Measurements from ENCODE around the gene ETV3.
"Not testable (repeated sequence)": the region's sequence is repeated elsewhere in the genome, so short reads cannot be mapped to it uniquely, and the experiment has no call there.

The ETV3 gene

DNA sequence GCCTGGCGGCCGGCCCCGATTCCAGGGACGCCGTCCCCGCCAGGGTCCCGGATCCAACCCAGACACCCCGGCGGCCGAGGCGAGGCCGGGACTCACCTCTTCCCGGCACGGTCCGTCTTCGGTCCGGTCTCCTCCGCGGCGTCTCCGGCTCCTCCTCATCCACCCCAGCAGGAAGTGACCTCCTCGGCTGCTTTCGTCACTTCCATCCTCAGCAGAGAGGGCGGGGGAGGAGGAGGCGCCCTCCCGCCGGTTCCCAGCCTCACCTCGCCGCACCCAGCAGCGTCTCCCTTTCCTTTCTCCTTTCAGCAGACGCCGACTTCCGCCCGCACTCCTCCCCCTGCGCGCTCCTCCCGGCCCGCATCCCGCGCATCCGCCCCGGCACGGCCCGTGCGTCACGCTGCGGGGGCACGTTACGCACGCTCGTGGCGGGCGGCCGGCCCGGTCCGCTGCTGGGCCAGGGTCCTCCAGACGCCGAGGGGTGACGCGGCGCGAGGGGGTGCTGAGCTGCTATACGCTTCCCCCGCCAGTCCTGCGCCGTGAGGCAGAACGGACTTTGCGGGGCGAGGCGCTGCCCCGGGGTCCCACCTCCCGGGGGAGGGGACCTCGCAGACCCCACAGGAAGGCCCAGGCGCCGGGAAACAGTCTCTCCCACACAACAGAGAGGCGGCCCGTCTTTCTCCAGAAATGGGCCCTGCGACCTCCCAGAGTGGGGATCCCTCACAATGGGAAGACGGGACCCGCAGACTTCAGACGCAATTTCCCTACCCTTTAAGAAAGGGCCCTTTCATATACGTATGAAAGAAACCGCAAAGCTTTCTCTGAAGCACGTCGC lies at the start of gene ETV3:
Gene ETV3 (minus strand): TSS at position 176 of the 832 bp plus-strand sequence. CDS start 2,043 bp downstream, outside the sequence.
- no peak for TF ChIP-seq ZFX (IDR thresholded peaks at IDR 0.05; ENCODE audit: borderline replicate concordance)
- no peak for TF ChIP-seq CTCF (IDR thresholded peaks at IDR 0.05)

GRCh38 chr1:157186281-157186992 lies 48.2 kb upstream of the ETV3 start:
- no peak for TF ChIP-seq CTCF (IDR thresholded peaks at IDR 0.05)
- no peak for TF ChIP-seq ZFX (IDR thresholded peaks at IDR 0.05; ENCODE audit: borderline replicate concordance)
- no peak overlapping the region for H3K27ac ChIP-seq

More for the DNA sequence above, at the start of gene ETV3:
- peak within 1 kb of the TSS; percentile 85 for H3K27ac ChIP-seq

- no peak overlapping the region for H3K27ac ChIP-seq
- TF ChIP-seq ZFX (IDR thresholded peaks at IDR 0.05; ENCODE audit: borderline replicate concordance) (no peak), CTCF (IDR thresholded peaks at IDR 0.05) (no peak)
These were observed 45.7 kb upstream of the ETV3 start for GRCh38 chr1:157183870-157184269.

GRCh38 chr1:157182371-157182770 lies 44.2 kb upstream of the ETV3 start:
- not testable (repeated sequence) for H3K27ac ChIP-seq

DNA sequence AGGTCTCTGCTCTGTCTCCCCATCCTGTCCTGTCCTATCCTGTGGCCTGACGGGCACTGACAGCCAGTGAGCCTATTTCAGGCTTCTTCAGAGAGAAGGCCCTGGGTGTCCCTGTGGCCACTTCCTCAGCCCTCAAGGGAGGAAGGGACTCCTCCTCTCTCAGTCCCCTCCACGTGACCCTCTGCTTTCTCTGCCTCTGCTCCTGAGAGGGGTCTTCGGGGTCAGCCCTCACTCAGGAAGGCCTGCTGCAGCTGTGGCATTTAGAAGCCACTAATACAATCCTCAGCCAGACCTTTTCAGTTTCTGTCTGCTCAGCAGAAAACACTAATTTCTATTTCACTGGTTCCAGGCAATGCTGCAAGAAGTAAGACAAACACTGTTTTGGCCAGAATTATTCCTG lies 43.6 kb upstream of the ETV3 start:
- no peak overlapping the region for H3K27ac ChIP-seq
- TF ChIP-seq CTCF (IDR thresholded peaks at IDR 0.05) (no peak), ZFX (IDR thresholded peaks at IDR 0.05; ENCODE audit: borderline replicate concordance) (no peak)

DNA sequence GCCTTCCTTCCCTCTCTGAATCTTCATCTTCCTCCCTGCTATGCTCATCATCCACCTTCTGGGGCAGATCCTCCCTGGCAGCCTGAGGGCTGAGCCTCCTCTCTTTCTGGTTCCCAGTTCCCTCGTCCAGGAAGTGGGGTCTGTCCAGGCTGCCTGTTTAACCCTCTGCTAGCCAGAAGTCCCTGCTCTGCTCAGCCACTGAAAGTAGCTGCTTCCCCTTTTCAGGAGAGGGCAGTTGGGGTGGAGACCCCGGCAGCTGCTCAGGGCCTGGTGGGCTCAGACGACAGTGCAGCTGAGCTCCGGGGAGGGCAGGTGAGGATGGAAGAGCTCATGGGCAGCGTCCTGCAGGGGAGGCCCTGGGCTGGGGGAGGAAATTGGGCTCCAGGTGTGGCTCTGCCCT lies 43.1 kb upstream of the ETV3 start:
- no peak overlapping the region for H3K27ac ChIP-seq
- TF ChIP-seq CTCF (IDR thresholded peaks at IDR 0.05) (no peak), ZFX (IDR thresholded peaks at IDR 0.05; ENCODE audit: borderline replicate concordance) (no peak)

- no peak overlapping the region for H3K27ac ChIP-seq
- TF ChIP-seq ZFX (IDR thresholded peaks at IDR 0.05; ENCODE audit: borderline replicate concordance) (no peak), CTCF (IDR thresholded peaks at IDR 0.05) (no peak)
These were observed 40.3 kb upstream of the ETV3 start for GRCh38 chr1:157178490-157178889.

All from 22Rv1 (cell line).